Body of pancreas (tissue), 4 donors: Measurements from ENCODE around the gene OMG.
"Not testable (repeated sequence)": the region's sequence is repeated elsewhere in the genome, so short reads cannot be mapped to it uniquely, and the experiment has no call there.

ENCODE experiments used
- CTCF ChIP-seq, 7 experiments: fragments of 450-650 bp in 4 of 7; fragments of 200-600 bp in 3 of 7; sonication (generic) in 3 of 7; IDR thresholded peaks; one replicate each; pipeline ENCODE4 v1.5.1; 2016 to 2019; ENCODE audit warnings: antibody characterized with exemption in 7 of 7
- POLR2A ChIP-seq, 3 donors: fragments of 450-650 bp; IDR thresholded peaks; one replicate each; pipeline ENCODE4 v1.6.1; 2016; ENCODE audit warnings: antibody characterized with exemption in 3 of 3, mild to moderate bottlenecking in 2 of 3

GRCh38 chr17:31262923-31263322 is 34.1 kb downstream of the OMG start:
- TF ChIP-seq CTCF, POLR2A (IDR thresholded peaks at IDR 0.05): not testable (repeated sequence)
